Measurements from ENCODE around the gene KPNA5.
"Not testable (repeated sequence)": the region's sequence is repeated elsewhere in the genome, so short reads cannot be mapped to it uniquely, and the experiment has no call there.

The KPNA5 gene

DNA sequence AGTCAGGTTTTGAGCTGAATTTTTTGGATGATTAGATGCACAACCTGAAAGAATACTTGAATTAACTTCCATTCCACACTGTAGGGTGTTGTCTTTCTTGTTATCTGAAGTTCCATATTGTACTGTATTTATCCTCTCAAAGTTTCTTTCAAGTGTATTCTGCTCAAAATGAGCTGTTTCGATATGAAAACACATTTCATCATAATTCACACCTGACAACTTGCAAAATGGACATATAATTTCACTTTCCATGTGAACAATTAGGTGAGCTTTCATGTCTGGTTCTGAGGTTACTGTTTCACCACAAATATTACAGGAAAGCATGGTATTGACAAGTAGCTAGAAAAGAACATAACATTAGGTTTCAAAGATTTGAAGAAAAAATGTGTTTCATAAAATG, 14.1 kb upstream of the KPNA5 start:
- DNase-seq (ENCODE audit: low read depth): no peak
- H3K4me3 ChIP-seq (ENCODE audit: low read depth, low read length): peak overlapping the region; percentile 98
- TF ChIP-seq, protein P1, sequence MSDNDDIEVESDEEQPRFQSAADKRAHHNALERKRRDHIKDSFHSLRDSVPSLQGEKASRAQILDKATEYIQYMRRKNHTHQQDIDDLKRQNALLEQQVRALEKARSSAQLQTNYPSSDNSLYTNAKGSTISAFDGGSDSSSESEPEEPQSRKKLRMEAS (IDR thresholded peaks at IDR 0.05; ENCODE audit: low read depth, low read length): no peak
- TF ChIP-seq, protein P2, sequence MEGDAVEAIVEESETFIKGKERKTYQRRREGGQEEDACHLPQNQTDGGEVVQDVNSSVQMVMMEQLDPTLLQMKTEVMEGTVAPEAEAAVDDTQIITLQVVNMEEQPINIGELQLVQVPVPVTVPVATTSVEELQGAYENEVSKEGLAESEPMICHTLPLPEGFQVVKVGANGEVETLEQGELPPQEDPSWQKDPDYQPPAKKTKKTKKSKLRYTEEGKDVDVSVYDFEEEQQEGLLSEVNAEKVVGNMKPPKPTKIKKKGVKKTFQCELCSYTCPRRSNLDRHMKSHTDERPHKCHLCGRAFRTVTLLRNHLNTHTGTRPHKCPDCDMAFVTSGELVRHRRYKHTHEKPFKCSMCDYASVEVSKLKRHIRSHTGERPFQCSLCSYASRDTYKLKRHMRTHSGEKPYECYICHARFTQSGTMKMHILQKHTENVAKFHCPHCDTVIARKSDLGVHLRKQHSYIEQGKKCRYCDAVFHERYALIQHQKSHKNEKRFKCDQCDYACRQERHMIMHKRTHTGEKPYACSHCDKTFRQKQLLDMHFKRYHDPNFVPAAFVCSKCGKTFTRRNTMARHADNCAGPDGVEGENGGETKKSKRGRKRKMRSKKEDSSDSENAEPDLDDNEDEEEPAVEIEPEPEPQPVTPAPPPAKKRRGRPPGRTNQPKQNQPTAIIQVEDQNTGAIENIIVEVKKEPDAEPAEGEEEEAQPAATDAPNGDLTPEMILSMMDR (IDR thresholded peaks at IDR 0.05; ENCODE audit: low read depth, low read length): no peak
- TF ChIP-seq MYC (IDR thresholded peaks at IDR 0.05; ENCODE audit: low read depth, low read length) (no peak), POLR2A (IDR thresholded peaks at IDR 0.05; ENCODE audit: extremely low read depth, insufficient read length) (no peak)

DNA sequence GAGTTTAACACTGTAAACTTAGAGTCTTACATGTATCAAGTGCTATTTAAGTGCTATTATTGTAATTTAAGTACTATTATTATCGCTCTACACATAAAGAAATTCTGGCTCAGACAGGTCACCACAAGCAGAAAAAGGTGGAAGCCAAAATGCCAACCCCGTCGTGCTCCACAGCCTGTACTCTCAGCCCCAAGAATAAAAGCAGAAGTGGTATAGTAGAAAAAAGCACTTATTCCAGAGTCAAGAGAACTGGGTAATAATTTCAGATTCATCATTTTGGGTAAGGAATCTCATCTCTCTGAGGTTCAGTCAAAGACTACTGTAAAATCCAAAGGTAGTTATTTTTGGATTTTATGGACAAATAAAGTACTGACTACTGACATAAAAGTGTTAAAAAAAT, 13.4 kb upstream of the KPNA5 start:
- peak overlapping the region; percentile 98 for H3K4me3 ChIP-seq (ENCODE audit: low read depth, low read length)
- DNase-seq (ENCODE audit: low read depth): peak; percentile 76
- no peak for TF ChIP-seq POLR2A (IDR thresholded peaks at IDR 0.05; ENCODE audit: extremely low read depth, insufficient read length)
- TF ChIP-seq, protein P1 (IDR thresholded peaks at IDR 0.05; ENCODE audit: low read depth, low read length): 0 out of 2 replicates have a peak, but pooled peaks have one; percentile 29

DNA sequence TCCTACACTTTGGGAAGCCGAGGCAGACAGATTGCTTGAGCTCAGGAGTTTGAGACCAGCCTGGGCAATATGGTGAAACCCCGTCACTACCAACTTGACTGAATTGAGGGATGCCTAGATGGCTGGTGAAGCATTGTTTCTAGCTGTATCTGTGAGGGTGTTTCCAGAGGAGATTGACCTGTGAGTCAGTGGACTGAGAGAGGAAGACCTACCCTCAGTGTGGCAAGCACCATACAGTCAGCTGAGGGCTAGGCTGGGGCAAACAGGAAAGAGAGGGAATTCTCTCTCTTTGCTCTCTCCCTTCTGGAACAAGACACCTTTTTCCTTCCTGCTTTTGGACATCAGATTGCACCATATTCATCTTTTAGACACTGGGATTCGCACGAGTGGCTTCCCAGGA, 8.7 kb upstream of the KPNA5 start:
- TF ChIP-seq MYC (IDR thresholded peaks at IDR 0.05; ENCODE audit: low read depth, low read length): no peak
- TF ChIP-seq POLR2A (IDR thresholded peaks at IDR 0.05; ENCODE audit: extremely low read depth, insufficient read length): no peak
- TF ChIP-seq, protein P1 (IDR thresholded peaks at IDR 0.05; ENCODE audit: low read depth, low read length): no peak
- TF ChIP-seq, protein P2 (IDR thresholded peaks at IDR 0.05; ENCODE audit: low read depth, low read length): no peak
- H3K4me3 ChIP-seq (ENCODE audit: low read depth, low read length): no peak overlapping the region
- no peak for DNase-seq (ENCODE audit: low read depth)

DNA sequence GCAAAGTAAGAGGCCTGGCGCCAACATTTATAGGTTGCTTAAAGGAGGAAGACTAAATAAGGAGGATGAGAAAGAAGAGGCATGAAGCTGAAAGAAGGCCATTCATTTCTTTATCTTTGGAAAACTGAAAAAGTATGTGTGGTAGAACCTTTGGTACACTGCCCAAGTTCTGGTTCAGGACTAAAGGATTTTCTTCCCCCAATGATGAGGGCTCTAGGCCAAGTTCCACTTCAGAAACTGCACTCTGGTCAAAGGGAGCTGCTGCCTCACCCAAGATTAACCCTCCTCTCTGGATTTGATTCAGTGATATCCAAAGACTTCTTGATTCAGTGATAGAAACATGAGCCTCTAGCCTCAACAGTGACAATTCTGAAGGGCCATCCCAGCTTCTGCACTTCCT, 5.0 kb upstream of the KPNA5 start:
- TF ChIP-seq MYC (IDR thresholded peaks at IDR 0.05; ENCODE audit: low read depth, low read length) (no peak), POLR2A (IDR thresholded peaks at IDR 0.05; ENCODE audit: extremely low read depth, insufficient read length) (no peak)
- TF ChIP-seq, protein P1 (IDR thresholded peaks at IDR 0.05; ENCODE audit: low read depth, low read length): no peak
- TF ChIP-seq, protein P2 (IDR thresholded peaks at IDR 0.05; ENCODE audit: low read depth, low read length): no peak
- H3K4me3 ChIP-seq (ENCODE audit: low read depth, low read length): no peak overlapping the region
- DNase-seq (ENCODE audit: low read depth): no peak

DNA sequence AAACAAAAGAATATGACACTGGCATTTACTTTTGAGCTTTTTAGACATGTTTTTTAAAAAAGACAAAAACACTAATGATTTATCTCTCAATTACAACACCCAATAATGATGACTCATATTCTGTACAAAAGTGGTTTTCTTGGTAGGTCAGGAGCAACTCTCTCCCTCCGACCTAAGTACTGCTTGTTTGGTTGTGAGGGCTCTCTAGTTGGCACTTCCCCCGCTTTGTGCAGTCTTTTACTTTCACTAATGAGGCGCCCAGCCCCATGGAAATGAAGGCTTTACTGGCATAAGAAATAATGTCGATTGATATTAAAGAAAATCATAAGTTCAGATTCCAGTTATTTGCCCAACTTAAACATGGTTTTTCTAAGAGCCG, 1.3 kb downstream of the KPNA5 start:
- TF ChIP-seq, protein P1 (IDR thresholded peaks at IDR 0.05; ENCODE audit: low read depth, low read length): no peak
- TF ChIP-seq, protein P2 (IDR thresholded peaks at IDR 0.05; ENCODE audit: low read depth, low read length): no peak
- TF ChIP-seq POLR2A (IDR thresholded peaks at IDR 0.05; ENCODE audit: extremely low read depth, insufficient read length): no peak
- no peak for TF ChIP-seq MYC (IDR thresholded peaks at IDR 0.05; ENCODE audit: low read depth, low read length)
- DNase-seq (ENCODE audit: low read depth): peak; percentile 85

DNA sequence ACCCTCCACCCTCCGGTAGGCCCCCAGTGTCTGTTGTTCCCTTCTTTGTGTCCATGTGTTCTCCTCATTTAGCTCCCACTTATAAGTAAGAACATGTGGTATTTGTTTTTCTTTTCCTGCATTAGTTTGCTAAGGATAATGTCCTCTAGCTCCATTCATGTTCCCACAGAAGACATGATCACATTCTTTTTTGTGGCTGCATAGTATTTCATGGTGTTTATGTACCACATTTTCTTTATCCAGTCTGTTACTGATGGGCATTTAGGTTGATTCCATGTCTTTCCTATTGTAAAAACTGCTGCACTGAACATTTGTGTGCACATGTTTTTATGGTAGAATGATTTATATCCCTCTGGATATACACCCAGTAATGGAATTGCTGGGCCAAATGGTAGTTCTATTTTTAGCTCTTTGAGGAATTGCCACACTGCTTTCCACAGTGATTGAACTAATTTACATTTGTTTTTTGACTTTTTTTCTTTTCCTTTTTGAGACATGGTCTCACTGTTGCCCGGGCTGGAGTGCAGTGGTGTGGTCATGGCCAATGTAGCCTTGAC, 4.5 kb downstream of the KPNA5 start:
- H3K4me3 ChIP-seq (ENCODE audit: low read depth, low read length): no peak overlapping the region
- TF ChIP-seq POLR2A (IDR thresholded peaks at IDR 0.05; ENCODE audit: extremely low read depth, insufficient read length): no peak
- TF ChIP-seq, protein P1 (IDR thresholded peaks at IDR 0.05; ENCODE audit: low read depth, low read length): no peak
- TF ChIP-seq, protein P2 (IDR thresholded peaks at IDR 0.05; ENCODE audit: low read depth, low read length): no peak
- TF ChIP-seq MYC (IDR thresholded peaks at IDR 0.05; ENCODE audit: low read depth, low read length): no peak
- no peak for DNase-seq (ENCODE audit: low read depth)

More for the DNA sequence above, 1.3 kb downstream of the KPNA5 start:
- peak overlapping the region; percentile 71 for H3K4me3 ChIP-seq (ENCODE audit: low read depth, low read length)

DNA sequence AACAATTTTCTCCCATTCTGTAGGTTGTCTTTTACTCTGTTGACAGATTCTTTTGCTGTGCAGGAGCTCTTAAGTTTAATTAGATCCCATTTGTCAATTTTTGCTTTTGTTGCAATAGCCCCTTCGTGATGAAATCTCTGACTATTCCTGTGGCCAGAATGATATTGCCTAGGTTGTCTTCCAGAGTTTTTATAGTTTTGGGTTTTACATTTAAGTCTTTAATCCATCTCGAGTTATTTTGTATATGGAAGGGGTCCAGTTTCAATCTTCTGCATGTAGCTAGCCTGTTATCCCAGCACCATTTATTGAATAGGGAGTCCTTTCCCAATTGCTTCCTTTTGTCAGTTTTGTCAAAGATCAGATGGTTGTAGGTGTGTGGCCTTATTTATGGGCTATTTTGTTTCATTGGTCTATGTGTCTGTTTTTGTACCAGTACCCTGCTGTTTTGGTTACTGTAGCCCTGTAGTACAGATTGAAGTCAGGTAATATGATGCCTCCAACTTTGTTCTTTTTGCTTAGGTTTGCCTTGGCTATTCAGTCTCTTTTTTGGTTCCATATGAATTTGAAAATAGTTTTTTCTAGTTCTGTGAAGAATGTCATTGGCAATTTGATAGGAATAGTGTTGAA, 5.6 kb downstream of the KPNA5 start:
- not testable (repeated sequence) for H3K4me3 ChIP-seq (ENCODE audit: low read depth, low read length); DNase-seq (ENCODE audit: low read depth)

Data from NB4 (cell line).